Smooth muscle cell (in vitro differentiated cells): ENCODE results near the gene TYRO3. TPM values are rescaled to one million over a fixed set of nuclear protein-coding genes. Genes with fewer than 3 reads are reported as not detected.

Source experiments
- DNase-seq: peaks from one replicate; lab custom pipeline; 2025; ENCODE audit not compliant: unreplicated experiment; lab: John Stamatoyannopoulos, UW
- H2AFZ ChIP-seq: fragments of 200-600 bp; sonication (generic); 2 replicates; pipeline ENCODE4 v1.6.0; 2016; ENCODE audit warnings: antibody characterized with exemption, low read depth, mild to moderate bottlenecking
- H3F3A ChIP-seq: fragments of 200-600 bp; sonication (generic); 2 replicates; pipeline ENCODE4 v1.6.0; 2017; ENCODE audit warnings: antibody characterized with exemption, low read depth
- H3K27ac ChIP-seq: fragments of 200-600 bp; sonication (generic); 2 replicates; pipeline ENCODE4 v1.5.1; 2016; ENCODE audit warnings: low read depth, mild to moderate bottlenecking
- H3K27me3 ChIP-seq: fragments of 200-600 bp; sonication (generic); 2 replicates; pipeline ENCODE4 v1.6.1; 2016; ENCODE audit warnings: low read depth, mild to moderate bottlenecking
- H3K36me3 ChIP-seq: fragments of 200-600 bp; sonication (generic); 2 replicates; pipeline ENCODE4 v1.5.1; 2016; ENCODE audit warnings: low read depth
- H3K4me1 ChIP-seq: fragments of 200-600 bp; sonication (generic); 2 replicates; pipeline ENCODE4 v1.5.1; 2016; ENCODE audit warnings: low read depth
- H3K4me2 ChIP-seq: fragments of 200-600 bp; sonication (generic); 2 replicates; pipeline ENCODE4 v1.6.0; 2016; ENCODE audit warnings: mild to moderate bottlenecking
- H3K4me3 ChIP-seq: fragments of 200-600 bp; sonication (generic); 2 replicates; pipeline ENCODE4 v1.5.1; 2016; ENCODE audit warnings: mild to moderate bottlenecking
- H3K79me2 ChIP-seq: fragments of 200-600 bp; sonication (generic); 2 replicates; pipeline ENCODE4 v1.6.0; 2016; ENCODE audit warnings: low read depth, mild to moderate bottlenecking
- H3K9ac ChIP-seq: fragments of 200-600 bp; sonication (generic); 2 replicates; pipeline ENCODE4 v1.6.0; 2016; ENCODE audit warnings: low read depth
- H3K9me3 ChIP-seq: fragments of 200-600 bp; sonication (generic); replicated peaks from 2 replicates; pipeline ENCODE4 v1.5.1; 2016; ENCODE audit warnings: low read depth
- H4K20me1 ChIP-seq: fragments of 200-600 bp; sonication (generic); 2 replicates; pipeline ENCODE4 v1.6.0; 2016; ENCODE audit warnings: low read depth
- WGBS: methylation state at CpG from one replicate; pipeline ENCODE4 v1.1.7; 2016; ENCODE audit warnings: low lambda C conversion rate; 5-methylcytosine and 5-hydroxymethylcytosine counted together
- polyA plus RNA-seq: library from polyadenylated mRNA; unstranded; fragments of >200 nt; fragmentation: Nextera tagmentation; extraction: Ambion mirVana; gene quantifications from 2 replicates; pipeline ENCODE4 v1.2.1, GENCODE V29; 2016
- total RNA-seq: library from RNA; depleted of rRNA; stranded (reverse); fragments of >200 nt; gene quantifications from 2 replicates; pipeline ENCODE4 v1.2.3, GENCODE V29; 2014
- TF ChIP-seq, protein P1 (sequence below): fragments of 200-600 bp; sonication (generic); IDR thresholded peaks from 2 replicates; pipeline ENCODE4 v1.5.1; 2017; ENCODE audit warnings: borderline replicate concordance, mild to moderate bottlenecking, antibody characterized with exemption; ENCODE audit not compliant: insufficient read depth, poor library complexity, severe bottlenecking

Gene TYRO3
- total RNA-seq (11.5 and 12.9 TPM in 2 replicates), polyA plus RNA-seq (20.5 and 23.5 TPM in 2 replicates)

GRCh38 chr15:41558400-41559238, at the start of gene TYRO3:
Gene TYRO3 (plus strand): TSS chr15:41559212. CDS start chr15:41559258, 46 bp downstream.
- Histone ChIP-seq H3K4me3 (peak within 1 kb of the TSS; percentile 74), H3K27me3 (no peaks in the 10 kb centered on the region), H3K4me1 (peaks cover 30% of the 10 kb centered on the region), H3K9me3 (no peaks in the 10 kb centered on the region), H3K79me2 (no peaks in the 10 kb centered on the region), H2AFZ (peak within 1 kb of the TSS; percentile 74), H3K4me2 (peak within 1 kb of the TSS; percentile 99), H4K20me1 (no peaks in the 10 kb centered on the region), H3F3A (peaks cover 15% of the 10 kb centered on the region), H3K36me3 (no peaks in the 10 kb centered on the region), H3K9ac (peak within 1 kb of the TSS; percentile 43), H3K27ac (peak within 1 kb of the TSS; percentile 3)
- DNase-seq = peak; percentile 61
- TF ChIP-seq, protein P1, sequence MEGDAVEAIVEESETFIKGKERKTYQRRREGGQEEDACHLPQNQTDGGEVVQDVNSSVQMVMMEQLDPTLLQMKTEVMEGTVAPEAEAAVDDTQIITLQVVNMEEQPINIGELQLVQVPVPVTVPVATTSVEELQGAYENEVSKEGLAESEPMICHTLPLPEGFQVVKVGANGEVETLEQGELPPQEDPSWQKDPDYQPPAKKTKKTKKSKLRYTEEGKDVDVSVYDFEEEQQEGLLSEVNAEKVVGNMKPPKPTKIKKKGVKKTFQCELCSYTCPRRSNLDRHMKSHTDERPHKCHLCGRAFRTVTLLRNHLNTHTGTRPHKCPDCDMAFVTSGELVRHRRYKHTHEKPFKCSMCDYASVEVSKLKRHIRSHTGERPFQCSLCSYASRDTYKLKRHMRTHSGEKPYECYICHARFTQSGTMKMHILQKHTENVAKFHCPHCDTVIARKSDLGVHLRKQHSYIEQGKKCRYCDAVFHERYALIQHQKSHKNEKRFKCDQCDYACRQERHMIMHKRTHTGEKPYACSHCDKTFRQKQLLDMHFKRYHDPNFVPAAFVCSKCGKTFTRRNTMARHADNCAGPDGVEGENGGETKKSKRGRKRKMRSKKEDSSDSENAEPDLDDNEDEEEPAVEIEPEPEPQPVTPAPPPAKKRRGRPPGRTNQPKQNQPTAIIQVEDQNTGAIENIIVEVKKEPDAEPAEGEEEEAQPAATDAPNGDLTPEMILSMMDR = no peak
- 15% methylated on average over 8 of the region's 81 CpGs for WGBS

DNA sequence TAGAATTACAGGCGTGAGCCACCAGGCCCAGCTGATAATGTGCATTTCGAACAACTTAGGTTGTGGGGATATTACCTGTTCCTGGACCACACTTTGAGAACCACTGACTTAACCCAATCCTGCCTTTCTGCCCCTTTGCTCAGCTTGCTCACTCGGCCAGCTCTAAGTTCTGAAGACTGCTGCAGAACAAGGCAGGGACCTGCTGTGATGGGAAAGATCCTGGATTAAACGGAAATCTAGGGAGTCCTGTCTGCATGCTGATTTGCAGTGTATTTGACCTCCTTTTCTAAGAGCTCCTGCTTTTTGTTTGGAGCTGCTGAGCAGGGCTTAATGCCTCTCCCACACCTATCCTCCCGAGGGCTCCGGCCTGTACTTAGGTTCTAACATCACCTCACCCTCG, 48.3 kb upstream of the TYRO3 start:
- Histone ChIP-seq H3K79me2 (no peaks in the 10 kb centered on the region), H3K4me2 (no peak overlapping the region), H3K9me3 (no peaks in the 10 kb centered on the region), H3K9ac (no peak overlapping the region), H4K20me1 (no peaks in the 10 kb centered on the region), H2AFZ (no peak overlapping the region), H3K4me3 (no peak overlapping the region), H3K36me3 (no peaks in the 10 kb centered on the region), H3K4me1 (peaks cover 24% of the 10 kb centered on the region), H3F3A (no peaks in the 10 kb centered on the region), H3K27me3 (peaks cover 76% of the 10 kb centered on the region), H3K27ac (no peak overlapping the region)
- 55% methylated on average over 7 of the region's 7 CpGs for WGBS
- TF ChIP-seq, protein P1 = no peak
- DNase-seq = no peak

- 10% methylated on average over 31 of the region's 56 CpGs for WGBS
- Histone ChIP-seq H3K4me3 (peak overlapping the region; percentile 18), H4K20me1 (no peaks in the 10 kb centered on the region), H3K27ac (no peak overlapping the region), H3K4me1 (peaks cover 24% of the 10 kb centered on the region), H3K79me2 (no peaks in the 10 kb centered on the region), H3K9me3 (no peaks in the 10 kb centered on the region), H3K9ac (no peak overlapping the region), H3K27me3 (peaks cover 69% of the 10 kb centered on the region), H3K36me3 (no peaks in the 10 kb centered on the region), H2AFZ (no peak overlapping the region), H3K4me2 (peak overlapping the region; percentile 88), H3F3A (no peaks in the 10 kb centered on the region)
- TF ChIP-seq, protein P1 = no peak
- no peak for DNase-seq
Observed at GRCh38 chr15:41511331-41511898, 47.6 kb upstream of the TYRO3 start.
